ENCODE results near the gene CD79B. TPM values are rescaled to one million over a fixed set of nuclear protein-coding genes. Genes with fewer than 3 reads are reported as not detected.
"Not testable (repeated sequence)": the region's sequence is repeated elsewhere in the genome, so short reads cannot be mapped to it uniquely, and the experiment has no call there.

Gene CD79B
- total and polyA plus RNA-seq, 2 of the 8 experiments (the other 6 are each of a cell fraction or from before 2014, with no cell fraction given) = 1.5 to 3.9 TPM

DNA sequence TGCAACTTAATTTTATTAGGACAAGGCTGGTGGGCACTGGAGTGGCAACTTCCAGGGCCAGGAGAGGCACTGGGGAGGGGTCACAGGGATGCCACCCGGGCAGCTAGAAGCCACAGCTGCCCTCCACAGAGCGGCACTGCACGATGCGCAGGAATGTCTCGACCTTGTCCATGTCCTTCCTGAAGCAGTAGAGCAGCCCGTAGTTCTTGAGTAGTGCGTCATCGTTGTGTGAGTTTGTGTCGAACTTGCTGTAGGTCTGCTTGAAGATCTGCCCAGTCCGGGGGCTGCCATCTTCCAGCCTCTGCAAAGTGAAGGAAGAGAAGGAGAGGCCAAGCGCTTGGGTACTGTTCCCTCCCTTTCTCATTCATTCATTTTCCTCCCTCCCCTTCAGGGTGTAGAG is 14.9 kb downstream of the CD79B start:
- not testable (repeated sequence) for H3K9me3 ChIP-seq (ENCODE audit: insufficient read depth in 2 of 2, low read depth in 1 of 2, low read length in 1 of 2); H2BK12ac ChIP-seq (ENCODE audit: low read depth, low read length); H3K27me3 ChIP-seq (replicated peaks in 1 of 4; ENCODE audit: control insufficient read depth in 3 of 4, extremely low read depth in 1 of 4, insufficient read depth in 3 of 4, low read length in 3 of 4); H3K56ac ChIP-seq (replicated peaks; ENCODE audit: insufficient read length, low read depth, low read length); H3K79me1 ChIP-seq (ENCODE audit: low read depth, low read length); H3K4me1 ChIP-seq (replicated peaks in 1 of 4; ENCODE audit: control insufficient read depth in 3 of 4, insufficient read depth in 4 of 4, low read length in 3 of 4); H3K4me3 ChIP-seq (ENCODE audit: extremely low read depth in 1 of 4, insufficient read depth in 2 of 4, low read depth in 3 of 4, low read length in 4 of 4); H3K18ac ChIP-seq (ENCODE audit: extremely low read depth, low read length); H2BK120ac ChIP-seq (replicated peaks; ENCODE audit: low read depth, low read length); H3K79me2 ChIP-seq (ENCODE audit: control insufficient read depth in 1 of 2, insufficient read depth in 2 of 2, low read length in 2 of 2); H3K23me2 ChIP-seq (ENCODE audit: low read depth, low read length); H4K8ac ChIP-seq (ENCODE audit: extremely low read depth, insufficient read depth, low read length); FAIRE-seq; H3K23ac ChIP-seq (ENCODE audit: insufficient read length); H2BK5ac ChIP-seq (ENCODE audit: low read depth, low read length); H2BK15ac ChIP-seq (ENCODE audit: low read length); H3K36me3 ChIP-seq (ENCODE audit: control insufficient read depth in 2 of 4, insufficient read depth in 4 of 4, low read length in 3 of 4); DNase-seq (ENCODE audit: low read depth in 1 of 2, low spot score in 2 of 2); H3K4me2 ChIP-seq (ENCODE audit: insufficient read depth in 1 of 2, low read depth in 2 of 2, low read length in 2 of 2); H4K5ac ChIP-seq (ENCODE audit: insufficient read length, low read depth, low read length); H4K91ac ChIP-seq (replicated peaks; ENCODE audit: insufficient read length, low read length); H3K4ac ChIP-seq (replicated peaks; ENCODE audit: insufficient read length, low read depth, low read length); H2AK5ac ChIP-seq (ENCODE audit: low read depth, low read length); H3K9ac ChIP-seq (replicated peaks in 1 of 4; ENCODE audit: extremely low read depth in 1 of 4, low read depth in 3 of 4, low read length in 3 of 4); H2AFZ ChIP-seq (ENCODE audit: low read length); H3K27ac ChIP-seq (ENCODE audit: low read depth, low read length); H2BK20ac ChIP-seq (ENCODE audit: low read length); H4K20me1 ChIP-seq (replicated peaks in 1 of 2; ENCODE audit: control insufficient read depth in 1 of 2, insufficient read depth in 2 of 2, low read length in 2 of 2); H3K14ac ChIP-seq (ENCODE audit: insufficient read length)
- WGBS, 2 experiments (ENCODE audit: extremely low coverage in 1 of 2, insufficient coverage in 1 of 2, insufficient read length in 1 of 2, insufficient replicate concordance in 2 of 2, low coverage in 1 of 2, low lambda C conversion rate in 2 of 2, missing lambda C conversion rate in 1 of 2) = 88% methylated on average over 10 of the region's 11 CpGs; no CpG with 5 or more reads in 1 of the 2 experiments
- ChIA-PET CTCF (ENCODE audit: partially characterized antibody) (interaction anchor here (0.6 to 11.2 kb wide), 19 partner anchors 10 to 370 kb away, joined by 3 to 270 read pairs (median 17); partner anchors contain the start of genes CD79B, GH2 and ICAM2), POLR2A (ENCODE audit: partially characterized antibody) (interaction anchor here (0.9 to 1.6 kb wide), 5 partner anchors 9 to 109 kb away, joined by 3 to 6 read pairs (median 3); no protein-coding TSS in a partner anchor)
